ENCODE data around the gene CNP.

CNP gene

DNA sequence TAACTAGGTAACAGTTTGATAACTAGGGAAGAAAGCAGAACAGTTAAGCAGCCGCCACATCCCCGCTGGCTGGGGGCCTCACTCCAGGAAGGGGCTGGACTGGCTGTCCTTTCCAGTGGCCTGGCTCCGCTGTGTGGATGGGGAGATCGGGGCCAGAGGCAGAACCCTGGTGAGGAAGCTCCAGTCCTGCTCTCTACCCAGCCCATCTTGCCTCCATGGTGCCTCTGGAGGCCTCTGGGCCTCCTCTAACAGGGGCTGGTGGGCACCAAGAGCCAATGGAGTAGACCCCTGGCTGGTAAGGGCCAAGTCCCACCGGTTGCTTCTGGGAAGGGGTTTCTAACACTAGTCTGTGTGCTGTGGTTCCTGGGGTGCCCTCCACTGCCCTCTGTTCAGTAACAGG, 8.1 kb downstream of the CNP start:
- no peak overlapping the region for H3K27ac ChIP-seq (ENCODE audit: low read depth, low read length, severe bottlenecking)
- WGBS, 2 experiments (ENCODE audit: insufficient coverage in 2 of 2): 80 to 96% methylated on average over 2 to 3 of the region's 5 CpGs
- no peak overlapping the region for H3K4me3 ChIP-seq (ENCODE audit: extremely low read depth, insufficient read depth, low read length, poor library complexity, severe bottlenecking)
- no peaks in the 10 kb centered on the region for H3K4me1 ChIP-seq (ENCODE audit: control insufficient read depth, insufficient read depth, low read length, poor library complexity, severe bottlenecking)
- no peaks in the 10 kb centered on the region for H3K9me3 ChIP-seq (ENCODE audit: control insufficient read depth, low read length)
- peaks cover 94% of the 10 kb centered on the region for H3K36me3 ChIP-seq (ENCODE audit: control insufficient read depth, insufficient read depth, low read length)

DNA sequence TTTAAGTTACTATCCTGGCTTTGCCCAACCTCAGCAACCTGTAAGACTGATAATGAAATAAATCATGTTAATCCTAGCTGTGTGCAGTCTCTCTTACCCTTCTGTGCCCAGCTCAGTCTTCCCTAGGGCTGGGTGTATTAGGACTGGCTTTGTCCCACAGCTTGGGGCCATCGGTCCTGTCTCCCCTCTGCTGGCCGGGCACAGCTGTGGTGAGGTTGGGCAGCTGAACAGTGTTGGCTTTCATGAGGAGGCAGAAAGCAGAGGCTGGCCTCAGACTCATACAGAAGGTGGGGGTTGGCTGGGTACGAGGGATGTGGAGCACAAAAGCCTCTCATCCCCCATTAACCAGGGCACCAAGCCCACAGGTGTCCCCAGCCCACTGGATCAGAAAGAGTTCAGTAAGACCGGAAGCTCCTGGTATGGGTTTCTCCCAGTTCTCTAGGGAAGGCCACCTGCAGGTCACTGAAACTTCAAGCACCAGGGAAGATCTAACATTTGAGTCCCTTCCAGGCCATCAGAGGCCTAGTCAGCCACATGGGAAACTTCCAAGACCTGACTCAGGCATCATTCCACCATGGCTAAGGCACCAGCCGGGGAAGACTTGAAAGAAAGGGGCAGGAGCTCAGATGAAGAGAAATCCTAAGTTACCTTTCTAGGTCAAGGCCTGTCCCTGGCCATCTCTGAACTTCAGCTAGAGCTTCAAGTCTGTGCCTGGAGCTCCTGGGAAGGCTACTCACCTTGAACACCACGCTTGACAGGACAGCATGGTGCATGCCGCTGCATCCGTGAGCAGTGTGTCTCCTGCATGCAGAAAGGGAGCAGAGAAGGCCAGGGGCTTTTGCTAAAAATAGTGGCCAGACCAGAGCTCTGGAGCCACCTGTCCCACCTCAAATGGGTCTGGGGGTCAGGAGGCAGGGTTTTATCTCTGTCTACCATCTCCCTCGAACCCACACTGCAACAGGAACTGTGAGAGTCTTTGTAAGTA, 8.8 kb downstream of the CNP start:
- H3K9me3 ChIP-seq (ENCODE audit: control insufficient read depth, low read length): no peaks in the 10 kb centered on the region
- 94 to 100% methylated on average over 6 to 7 of the region's 9 CpGs for WGBS, 2 experiments (ENCODE audit: insufficient coverage in 2 of 2)
- peaks cover 93% of the 10 kb centered on the region for H3K36me3 ChIP-seq (ENCODE audit: control insufficient read depth, insufficient read depth, low read length)
- H3K27ac ChIP-seq (ENCODE audit: low read depth, low read length, severe bottlenecking): no peak overlapping the region
- no peaks in the 10 kb centered on the region for H3K4me1 ChIP-seq (ENCODE audit: control insufficient read depth, insufficient read depth, low read length, poor library complexity, severe bottlenecking)
- H3K4me3 ChIP-seq (ENCODE audit: extremely low read depth, insufficient read depth, low read length, poor library complexity, severe bottlenecking): no peak overlapping the region

DNA sequence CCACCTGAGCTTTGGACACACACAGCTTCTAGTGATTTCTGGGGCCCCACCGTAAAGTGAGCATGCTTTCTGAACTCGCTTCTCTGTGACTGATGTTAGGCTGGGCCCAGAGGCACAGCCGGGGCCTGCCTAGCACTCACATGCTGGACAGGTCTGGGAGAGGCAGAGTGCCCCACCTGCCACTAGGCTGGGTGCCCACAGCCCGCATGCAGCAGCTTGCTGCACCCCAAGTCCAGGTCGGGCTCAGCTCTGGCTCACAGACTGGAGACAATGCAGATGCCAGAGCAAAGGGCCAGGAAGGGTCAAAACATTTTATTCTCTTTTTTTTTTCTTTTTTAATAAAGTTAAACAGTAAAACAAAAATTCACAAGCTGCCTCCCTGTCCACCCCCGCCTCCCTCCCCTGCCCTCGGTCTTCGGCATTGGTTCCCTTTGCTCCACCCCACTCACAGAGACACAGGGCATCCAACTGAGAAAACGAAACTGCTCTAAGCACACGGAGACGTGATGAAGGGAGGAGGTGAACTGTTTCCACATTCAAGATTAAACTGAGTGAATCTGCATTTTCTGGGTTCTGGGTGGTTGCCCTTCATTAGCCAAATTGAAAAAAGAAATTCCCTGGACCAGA, 9.7 kb downstream of the CNP start:
- H3K36me3 ChIP-seq (ENCODE audit: control insufficient read depth, insufficient read depth, low read length): peaks cover 93% of the 10 kb centered on the region
- no peaks in the 10 kb centered on the region for H3K4me1 ChIP-seq (ENCODE audit: control insufficient read depth, insufficient read depth, low read length, poor library complexity, severe bottlenecking)
- H3K9me3 ChIP-seq (ENCODE audit: control insufficient read depth, low read length): no peaks in the 10 kb centered on the region
- H3K4me3 ChIP-seq (ENCODE audit: extremely low read depth, insufficient read depth, low read length, poor library complexity, severe bottlenecking): no peak overlapping the region
- no peak overlapping the region for H3K27ac ChIP-seq (ENCODE audit: low read depth, low read length, severe bottlenecking)
- 88 to 96% methylated on average over 5 to 7 of the region's 11 CpGs for WGBS, 2 experiments (ENCODE audit: insufficient coverage in 2 of 2)

DNA sequence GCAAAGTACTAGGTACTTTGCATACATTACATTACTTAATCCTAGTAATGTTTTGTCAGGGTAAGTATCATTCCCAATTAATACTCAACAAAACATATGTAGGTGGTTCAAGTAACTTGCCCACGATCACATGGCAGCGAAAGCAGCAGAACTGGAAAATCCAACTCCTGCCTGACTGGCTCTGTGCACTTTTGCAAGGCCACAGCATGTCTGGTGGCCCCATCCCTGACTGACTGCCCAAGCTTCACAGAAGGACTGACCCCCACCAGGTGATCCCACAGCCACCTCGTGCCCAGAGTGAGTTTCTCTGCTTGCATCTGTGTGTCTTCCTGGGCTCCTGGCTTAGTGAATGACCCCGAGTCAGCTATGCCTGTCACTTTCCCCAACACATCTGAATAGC, 11.4 kb downstream of the CNP start:
- H3K9me3 ChIP-seq (ENCODE audit: control insufficient read depth, low read length): no peaks in the 10 kb centered on the region
- H3K36me3 ChIP-seq (ENCODE audit: control insufficient read depth, insufficient read depth, low read length): peaks cover 95% of the 10 kb centered on the region
- WGBS, 2 experiments (ENCODE audit: insufficient coverage in 2 of 2): 91 to 100% methylated on average over 4 of the region's 4 CpGs
- no peak overlapping the region for H3K27ac ChIP-seq (ENCODE audit: low read depth, low read length, severe bottlenecking)
- H3K4me3 ChIP-seq (ENCODE audit: extremely low read depth, insufficient read depth, low read length, poor library complexity, severe bottlenecking): no peak overlapping the region
- H3K4me1 ChIP-seq (ENCODE audit: control insufficient read depth, insufficient read depth, low read length, poor library complexity, severe bottlenecking): no peaks in the 10 kb centered on the region

DNA sequence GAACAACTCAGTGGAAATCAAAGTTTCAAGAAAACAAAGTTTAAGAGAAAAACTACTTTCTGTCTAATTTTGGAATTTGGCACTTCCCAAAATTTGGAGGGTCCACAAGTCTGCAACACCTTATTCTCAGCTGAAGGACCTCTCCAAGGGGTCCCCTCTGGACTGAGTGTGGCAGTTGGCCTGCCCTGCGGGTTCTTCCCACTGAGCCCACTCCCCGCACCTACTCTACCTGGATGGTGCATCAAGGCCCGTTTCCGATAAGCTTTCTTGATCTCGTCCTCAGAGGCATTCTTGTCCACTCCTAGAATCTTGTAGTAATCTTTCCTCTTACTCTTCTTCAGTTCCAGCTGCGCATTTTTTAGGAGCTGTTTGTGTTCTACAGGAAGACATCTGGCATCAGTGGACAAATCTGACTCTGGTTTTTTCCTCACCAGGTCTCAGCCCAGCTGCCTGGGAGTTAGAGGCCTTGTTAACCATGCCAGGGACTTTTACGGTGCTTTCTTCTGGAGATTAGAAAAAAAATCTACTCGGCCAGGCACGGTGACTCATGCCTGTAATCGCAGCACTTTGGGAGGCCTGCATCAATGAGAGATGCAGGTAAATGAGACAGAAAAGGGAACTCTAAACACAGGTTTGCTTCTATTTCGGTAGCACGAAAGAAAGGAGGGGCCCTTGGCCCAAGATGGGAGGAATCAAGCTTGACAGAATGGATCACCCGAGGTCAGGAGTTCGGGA, 15.6 kb downstream of the CNP start:
- Histone ChIP-seq H3K9me3 (ENCODE audit: control insufficient read depth, low read length) (no peaks in the 10 kb centered on the region), H3K36me3 (ENCODE audit: control insufficient read depth, insufficient read depth, low read length) (peaks cover 93% of the 10 kb centered on the region), H3K4me1 (ENCODE audit: control insufficient read depth, insufficient read depth, low read length, poor library complexity, severe bottlenecking) (no peaks in the 10 kb centered on the region), H3K4me3 (ENCODE audit: extremely low read depth, insufficient read depth, low read length, poor library complexity, severe bottlenecking) (no peak overlapping the region), H3K27ac (ENCODE audit: low read depth, low read length, severe bottlenecking) (peak overlapping the region; percentile 30)
- 94 to 99% methylated on average over 11 to 12 of the region's 14 CpGs for WGBS, 2 experiments (ENCODE audit: insufficient coverage in 2 of 2)

DNA sequence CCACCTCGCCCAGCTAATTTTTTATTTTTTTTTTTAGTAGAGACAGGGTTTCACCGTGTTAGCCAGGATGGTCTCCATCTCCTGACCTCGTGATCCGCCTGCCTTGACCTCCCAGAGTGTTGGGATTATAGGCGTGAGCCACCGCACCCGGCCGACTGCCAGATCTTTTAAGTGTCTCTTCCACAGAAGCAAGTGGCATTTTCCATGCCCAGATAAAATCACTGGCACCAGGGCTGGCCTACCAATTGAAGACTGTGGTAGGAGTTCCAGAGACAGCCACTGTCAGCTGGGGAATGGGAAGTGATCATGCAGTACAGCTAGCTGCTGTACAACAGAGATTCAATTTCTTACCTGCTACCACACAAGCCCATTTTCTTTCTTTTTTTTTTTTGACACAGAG, 17.9 kb downstream of the CNP start:
- no peaks in the 10 kb centered on the region for H3K4me1 ChIP-seq (ENCODE audit: control insufficient read depth, insufficient read depth, low read length, poor library complexity, severe bottlenecking)
- H3K9me3 ChIP-seq (ENCODE audit: control insufficient read depth, low read length): no peaks in the 10 kb centered on the region
- no peak overlapping the region for H3K27ac ChIP-seq (ENCODE audit: low read depth, low read length, severe bottlenecking)
- peaks cover 95% of the 10 kb centered on the region for H3K36me3 ChIP-seq (ENCODE audit: control insufficient read depth, insufficient read depth, low read length)
- no peak overlapping the region for H3K4me3 ChIP-seq (ENCODE audit: extremely low read depth, insufficient read depth, low read length, poor library complexity, severe bottlenecking)
- 87 to 97% methylated on average over 8 of the region's 8 CpGs for WGBS, 2 experiments (ENCODE audit: insufficient coverage in 2 of 2)

DNA sequence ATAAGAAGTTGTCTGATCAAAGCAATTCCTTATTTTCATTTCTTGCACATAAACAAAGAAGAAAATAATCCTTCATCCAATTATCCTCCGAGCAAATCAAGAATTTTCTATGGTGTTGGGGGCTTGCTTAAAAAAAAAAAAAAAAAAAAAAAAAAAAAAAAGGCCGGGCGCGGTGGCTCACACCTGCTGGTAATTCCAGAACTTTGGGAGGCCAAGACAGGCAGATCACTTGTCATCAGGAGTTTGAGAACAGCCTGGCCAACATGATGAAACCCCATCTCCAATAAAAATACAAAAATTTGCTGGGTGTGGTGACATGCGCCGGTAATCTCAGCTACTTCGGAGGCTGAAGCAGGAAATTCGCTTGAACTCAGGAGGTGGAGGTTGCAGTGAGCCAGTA, 19.3 kb downstream of the CNP start:
- H3K9me3 ChIP-seq (ENCODE audit: control insufficient read depth, low read length): no peaks in the 10 kb centered on the region
- H3K27ac ChIP-seq (ENCODE audit: low read depth, low read length, severe bottlenecking): no peak overlapping the region
- H3K36me3 ChIP-seq (ENCODE audit: control insufficient read depth, insufficient read depth, low read length): peaks cover 97% of the 10 kb centered on the region
- 98 to 100% methylated on average over 4 of the region's 8 CpGs for WGBS, 2 experiments (ENCODE audit: insufficient coverage in 2 of 2)
- H3K4me1 ChIP-seq (ENCODE audit: control insufficient read depth, insufficient read depth, low read length, poor library complexity, severe bottlenecking): no peaks in the 10 kb centered on the region
- no peak overlapping the region for H3K4me3 ChIP-seq (ENCODE audit: extremely low read depth, insufficient read depth, low read length, poor library complexity, severe bottlenecking)

DNA sequence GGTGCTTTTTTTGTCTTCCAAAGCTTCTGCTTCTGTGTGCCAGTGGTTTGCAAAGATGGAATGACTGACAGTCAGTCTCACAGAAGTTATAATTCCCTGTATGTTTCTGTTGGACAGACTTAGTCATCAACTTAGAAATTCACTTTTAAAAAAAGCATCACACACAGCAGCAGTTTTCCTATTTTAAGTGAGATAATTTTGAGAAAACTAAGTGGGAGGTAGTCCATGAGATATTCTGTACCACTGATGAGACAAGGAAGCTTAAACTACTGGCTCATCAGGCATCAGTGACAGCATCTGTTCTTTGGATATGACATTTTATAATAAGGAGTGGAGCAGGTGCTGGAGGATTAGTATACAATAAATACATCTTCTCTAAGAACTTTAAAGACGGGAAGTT, 20.0 kb downstream of the CNP start:
- no peaks in the 10 kb centered on the region for H3K9me3 ChIP-seq (ENCODE audit: control insufficient read depth, low read length)
- no peaks in the 10 kb centered on the region for H3K4me1 ChIP-seq (ENCODE audit: control insufficient read depth, insufficient read depth, low read length, poor library complexity, severe bottlenecking)
- H3K36me3 ChIP-seq (ENCODE audit: control insufficient read depth, insufficient read depth, low read length): peaks cover 96% of the 10 kb centered on the region
- no peak overlapping the region for H3K4me3 ChIP-seq (ENCODE audit: extremely low read depth, insufficient read depth, low read length, poor library complexity, severe bottlenecking)
- no peak overlapping the region for H3K27ac ChIP-seq (ENCODE audit: low read depth, low read length, severe bottlenecking)
- WGBS, 2 experiments (ENCODE audit: insufficient coverage in 2 of 2): no CpG with 5 or more reads among the region's 1 CpG

DNA sequence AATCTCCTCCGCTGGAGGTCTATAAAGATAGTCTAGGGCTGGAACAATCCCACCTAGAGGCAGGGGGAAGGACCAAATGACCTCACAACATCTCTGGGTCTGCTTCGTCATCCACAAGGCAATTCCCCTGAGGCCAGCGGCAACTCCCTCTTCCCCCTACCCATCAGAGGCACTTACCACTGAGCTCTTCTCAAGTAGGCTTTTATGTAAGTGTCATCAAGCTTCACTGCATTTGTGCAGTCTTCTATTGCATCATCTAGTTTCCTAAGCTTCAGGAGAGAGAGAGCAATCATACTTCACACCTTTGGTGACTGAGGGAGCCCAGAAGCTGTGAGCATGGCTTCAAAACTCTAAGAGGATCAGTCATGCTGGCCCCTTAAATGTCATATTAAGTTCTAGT, 21.0 kb downstream of the CNP start:
- WGBS, 2 experiments (ENCODE audit: insufficient coverage in 2 of 2): 88 to 100% methylated on average over 1 to 2 of the region's 3 CpGs
- H3K36me3 ChIP-seq (ENCODE audit: control insufficient read depth, insufficient read depth, low read length): peaks cover 96% of the 10 kb centered on the region
- no peak overlapping the region for H3K27ac ChIP-seq (ENCODE audit: low read depth, low read length, severe bottlenecking)
- no peaks in the 10 kb centered on the region for H3K4me1 ChIP-seq (ENCODE audit: control insufficient read depth, insufficient read depth, low read length, poor library complexity, severe bottlenecking)
- H3K9me3 ChIP-seq (ENCODE audit: control insufficient read depth, low read length): no peaks in the 10 kb centered on the region
- no peak overlapping the region for H3K4me3 ChIP-seq (ENCODE audit: extremely low read depth, insufficient read depth, low read length, poor library complexity, severe bottlenecking)

DNA sequence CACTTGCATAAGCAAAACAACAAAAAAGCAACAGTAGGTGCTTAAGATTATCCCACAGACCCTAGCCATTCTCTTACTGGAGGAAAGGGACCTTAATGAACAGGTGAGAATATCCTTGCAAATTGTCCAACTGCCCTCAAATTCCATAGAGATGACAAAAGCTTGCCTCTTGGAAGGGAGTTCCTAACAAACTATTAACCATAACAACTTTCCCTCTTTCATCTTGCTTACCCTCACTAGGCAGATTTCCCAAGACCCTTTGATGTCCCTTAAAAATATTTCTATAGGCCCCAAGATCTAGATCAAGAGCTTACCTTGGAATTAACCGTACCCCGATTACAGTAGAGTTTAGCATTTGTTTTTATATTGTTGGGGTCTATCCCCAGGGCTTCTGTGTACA, 21.8 kb downstream of the CNP start:
- Histone ChIP-seq H3K4me1 (ENCODE audit: control insufficient read depth, insufficient read depth, low read length, poor library complexity, severe bottlenecking) (no peaks in the 10 kb centered on the region), H3K36me3 (ENCODE audit: control insufficient read depth, insufficient read depth, low read length) (peaks cover 96% of the 10 kb centered on the region)
- no CpG with 5 or more reads among the region's 2 CpGs for whole genome bisulfite sequencing, 2 experiments (ENCODE audit: insufficient coverage in 2 of 2)

More for the DNA sequence above, 21.8 kb downstream of the CNP start:
- Histone ChIP-seq H3K4me3 (ENCODE audit: extremely low read depth, insufficient read depth, low read length, poor library complexity, severe bottlenecking) (no peak overlapping the region), H3K27ac (ENCODE audit: low read depth, low read length, severe bottlenecking) (no peak overlapping the region), H3K9me3 (ENCODE audit: control insufficient read depth, low read length) (no peaks in the 10 kb centered on the region)

Measured in mesodermal cell (in vitro differentiated cells).